Urinary bladder (tissue), 4 donors: ENCODE results near the gene PCSK5. TPM values are rescaled to one million over a fixed set of nuclear protein-coding genes. Genes with fewer than 3 reads are reported as not detected.

ENCODE experiments used
- DNase-seq: peaks from one replicate; pipeline ENCODE4 v3.0.0-alpha.2; 2015; ENCODE audit errors: extremely low spot score
- H3K27ac ChIP-seq: one replicate; pipeline ENCODE4 v1.5.1; 2013; ENCODE audit warnings: low read depth, mild to moderate bottlenecking, moderate library complexity
- H3K36me3 ChIP-seq: one replicate; pipeline ENCODE4 v1.6.1; 2013; ENCODE audit warnings: mild to moderate bottlenecking, moderate library complexity; ENCODE audit not compliant: insufficient read depth
- H3K4me1 ChIP-seq: one replicate; pipeline ENCODE4 v1.6.1; 2013; ENCODE audit warnings: mild to moderate bottlenecking, moderate library complexity; ENCODE audit not compliant: insufficient read depth
- H3K4me3 ChIP-seq: one replicate; pipeline ENCODE4 v1.5.1; 2013; ENCODE audit warnings: low read depth, low read length
- WGBS: extraction: QIAGEN DNeasy Blood & Tissue Kit; methylation state at CpG from one replicate; pipeline ENCODE4 v1.1.7; 2013; 5-methylcytosine and 5-hydroxymethylcytosine counted together
- polyA plus RNA-seq: library from polyadenylated mRNA; stranded (reverse); fragments of 200-250 nt; gene quantifications from one replicate; pipeline ENCODE4 v1.2.3, GENCODE V29; 2013
- total RNA-seq: library from RNA; depleted of rRNA; stranded (reverse); fragments of >200 nt; gene quantifications from one replicate; pipeline ENCODE4 v1.2.3, GENCODE V29; 2014
- donor health status: healthy with polysubstance abuse.
- donor health status: healthy.

Gene PCSK5
- total and polyA plus RNA-seq, 2 donors = 6.1 to 25.4 TPM

DNA sequence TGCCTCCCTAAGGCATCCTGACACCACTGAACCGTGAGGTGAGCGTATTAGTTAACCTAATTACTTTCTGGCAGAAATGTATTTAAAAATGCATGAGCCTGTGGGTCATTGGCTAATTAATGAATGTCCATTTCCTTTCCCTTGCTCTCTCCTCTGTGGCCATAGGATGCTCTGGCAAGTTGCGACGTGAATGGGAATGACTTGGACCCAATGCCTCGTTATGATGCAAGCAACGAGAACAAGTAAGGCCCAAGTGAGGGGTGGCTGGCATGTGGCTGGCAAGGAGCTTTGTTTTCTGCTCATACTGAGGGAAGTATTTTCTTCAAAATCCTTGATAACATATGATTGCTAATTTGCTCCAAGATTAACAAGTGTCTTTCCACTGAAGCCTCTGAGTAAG, 136.3 kb downstream of the PCSK5 start:
- 96% methylated on average over 6 of the region's 6 CpGs for WGBS
- H3K27ac ChIP-seq = no peak overlapping the region
- no peaks in the 10 kb centered on the region for H3K36me3 ChIP-seq
- H3K4me3 ChIP-seq = no peak overlapping the region
- H3K4me1 ChIP-seq = no peaks in the 10 kb centered on the region
- no peak for DNase-seq

DNA sequence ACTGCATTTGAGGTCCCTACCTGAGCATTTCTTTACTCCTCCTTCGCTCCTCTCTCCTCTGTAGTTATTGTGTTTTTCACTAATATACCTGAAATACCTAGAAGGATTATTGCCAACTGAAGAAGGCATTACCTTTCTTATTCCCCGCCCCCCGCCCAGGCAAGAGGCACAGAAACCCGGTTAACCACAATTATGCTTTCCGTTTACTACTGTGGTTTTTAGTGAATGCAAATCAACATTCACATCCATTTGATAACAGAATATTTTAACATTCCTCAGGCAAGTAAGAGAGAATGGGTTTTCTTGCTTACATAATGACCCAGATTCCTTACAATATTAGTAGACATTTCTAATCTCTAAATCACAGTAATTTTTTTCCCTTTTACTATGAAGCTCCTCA, 136.9 kb downstream of the PCSK5 start:
- Histone ChIP-seq H3K36me3 (no peaks in the 10 kb centered on the region), H3K4me1 (no peaks in the 10 kb centered on the region), H3K4me3 (no peak overlapping the region), H3K27ac (no peak overlapping the region)
- no peak for DNase-seq
- 83% methylated on average over 5 of the region's 5 CpGs for WGBS

DNA sequence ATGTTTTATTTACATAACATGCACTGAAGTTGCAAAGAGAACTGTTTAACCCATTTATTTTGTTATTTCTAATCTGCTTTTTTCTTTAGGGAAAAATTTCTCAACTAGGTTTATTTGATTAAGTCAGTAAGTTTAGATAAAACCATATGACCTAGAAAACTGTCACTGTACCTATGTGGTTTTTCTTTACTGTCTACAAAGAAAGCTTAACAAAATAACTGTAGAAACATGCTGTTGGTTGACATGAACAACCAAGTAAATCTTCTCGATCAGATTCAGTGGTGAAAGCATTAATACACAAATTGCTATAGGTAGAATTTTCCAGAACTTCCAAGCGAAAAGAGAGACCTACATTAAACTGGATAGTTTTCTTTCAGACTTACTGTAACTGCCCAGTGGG, 137.4 kb downstream of the PCSK5 start:
- H3K4me3 ChIP-seq = no peak overlapping the region
- no peak for DNase-seq
- H3K36me3 ChIP-seq = no peaks in the 10 kb centered on the region
- no peaks in the 10 kb centered on the region for H3K4me1 ChIP-seq
- 92% methylated on average over 2 of the region's 2 CpGs for whole genome bisulfite sequencing
- no peak overlapping the region for H3K27ac ChIP-seq

DNA sequence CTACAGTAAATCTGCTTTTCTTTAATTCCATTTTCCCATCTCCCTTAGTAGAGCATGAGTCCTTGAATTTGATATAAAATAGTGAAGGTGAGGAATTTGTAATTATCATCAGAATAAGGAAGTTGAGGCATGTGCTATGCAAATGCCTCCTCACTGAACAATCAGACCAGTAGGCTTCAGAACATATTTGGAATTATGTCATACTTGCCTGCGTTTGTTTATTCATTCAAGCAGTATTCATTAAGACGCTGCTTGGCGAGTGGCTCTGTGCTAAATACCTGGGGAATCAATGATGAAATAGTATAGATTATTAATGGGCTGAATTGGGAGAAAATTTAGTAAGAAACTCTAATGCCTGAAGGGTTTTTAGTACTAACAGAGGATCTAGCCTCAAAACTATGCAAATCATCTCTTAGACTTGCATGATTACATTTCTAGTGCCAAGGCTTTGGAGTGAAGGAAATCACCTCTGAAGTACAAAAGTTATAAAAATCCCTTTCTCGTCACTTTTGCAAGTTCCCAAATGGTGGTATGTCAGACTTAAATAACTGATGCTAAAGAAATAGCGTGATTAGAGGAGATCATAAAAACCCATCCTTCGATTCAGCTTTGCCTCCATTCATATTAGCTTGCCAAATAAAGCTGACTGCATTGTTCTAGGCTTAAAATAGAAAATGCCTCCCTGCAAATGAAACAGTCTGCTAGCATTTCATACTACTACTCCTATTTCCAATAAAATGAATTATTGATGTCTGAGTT, 141.7 kb downstream of the PCSK5 start:
- no peaks in the 10 kb centered on the region for H3K4me1 ChIP-seq
- no peak for DNase-seq
- H3K4me3 ChIP-seq = no peak overlapping the region
- H3K27ac ChIP-seq = no peak overlapping the region
- WGBS = 38% methylated on average over 6 of the region's 6 CpGs
- H3K36me3 ChIP-seq = no peaks in the 10 kb centered on the region

DNA sequence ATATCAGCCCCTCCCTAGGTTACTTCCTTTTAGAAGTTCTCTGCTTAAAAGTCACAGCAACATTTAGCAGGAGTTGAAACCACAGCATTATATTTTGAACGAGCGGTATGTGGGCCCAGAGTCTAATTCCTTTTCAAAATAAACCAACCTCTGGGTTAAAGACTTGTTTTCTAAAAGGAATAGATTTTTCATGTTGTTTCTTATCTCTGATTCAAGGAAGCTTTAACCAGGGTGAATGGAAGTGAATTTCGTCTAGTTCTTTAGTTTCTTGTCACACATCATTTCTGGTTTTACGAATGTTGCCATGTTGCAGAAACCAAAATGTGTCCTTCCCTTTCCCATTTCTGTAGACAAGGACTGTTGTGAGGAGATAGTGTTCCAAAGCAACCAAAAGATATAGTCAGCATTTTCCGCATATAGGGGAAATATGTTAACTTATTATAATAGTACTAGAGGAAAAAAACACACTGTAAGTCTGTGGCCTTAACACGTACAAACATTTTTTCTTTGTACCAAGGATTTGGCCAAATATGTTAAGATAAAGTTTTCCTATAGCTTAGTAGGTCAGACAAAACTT, 142.4 kb downstream of the PCSK5 start:
- Histone ChIP-seq H3K27ac (no peak overlapping the region), H3K36me3 (no peaks in the 10 kb centered on the region), H3K4me3 (no peak overlapping the region), H3K4me1 (no peaks in the 10 kb centered on the region)
- no peak for DNase-seq
- 70% methylated on average over 6 of the region's 6 CpGs for WGBS

DNA sequence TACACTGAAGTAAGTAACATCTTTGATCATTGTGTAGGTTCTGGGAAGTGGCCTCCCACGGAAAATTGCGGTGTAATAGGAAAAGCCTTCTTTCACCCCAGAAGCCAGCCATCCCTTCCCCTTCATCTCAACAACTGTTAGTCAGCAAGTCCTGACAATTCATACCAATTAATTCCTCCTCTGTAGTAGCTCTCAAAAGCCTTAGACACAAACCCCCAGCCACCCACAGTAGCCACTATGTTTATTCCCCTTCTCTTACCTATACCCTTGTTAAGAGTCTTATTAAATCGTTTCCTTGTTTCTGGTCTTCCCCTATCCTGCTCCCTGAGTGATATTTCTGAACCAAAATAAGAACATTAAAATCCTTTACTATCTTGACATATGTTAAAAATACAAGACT, 143.6 kb downstream of the PCSK5 start:
- Histone ChIP-seq H3K36me3 (no peaks in the 10 kb centered on the region), H3K4me3 (no peak overlapping the region), H3K4me1 (no peaks in the 10 kb centered on the region), H3K27ac (no peak overlapping the region)
- WGBS = 92% methylated on average over 3 of the region's 3 CpGs
- DNase-seq = no peak

DNA sequence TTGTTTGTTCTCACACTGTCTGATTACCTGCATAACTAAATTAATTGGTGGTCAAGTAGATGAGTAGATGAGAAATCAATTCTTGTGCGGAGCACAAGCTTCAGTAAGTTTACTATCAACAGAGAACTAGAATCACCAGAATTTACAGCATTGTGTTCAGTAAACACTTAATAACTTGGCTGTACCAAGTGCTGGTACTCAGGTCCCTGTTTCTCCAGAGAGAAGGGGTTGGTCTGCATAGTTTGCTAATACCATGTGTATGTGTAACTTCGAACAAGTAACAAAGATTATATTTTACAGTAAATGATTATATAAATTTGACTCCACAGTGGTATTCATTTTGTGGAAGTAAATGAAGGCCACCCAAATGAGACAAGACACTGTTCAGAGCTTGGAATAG, 146.3 kb downstream of the PCSK5 start:
- 87% methylated on average over 2 of the region's 2 CpGs for WGBS
- H3K4me1 ChIP-seq = no peaks in the 10 kb centered on the region
- no peak for DNase-seq
- H3K4me3 ChIP-seq = no peak overlapping the region
- H3K36me3 ChIP-seq = no peaks in the 10 kb centered on the region
- no peak overlapping the region for H3K27ac ChIP-seq

DNA sequence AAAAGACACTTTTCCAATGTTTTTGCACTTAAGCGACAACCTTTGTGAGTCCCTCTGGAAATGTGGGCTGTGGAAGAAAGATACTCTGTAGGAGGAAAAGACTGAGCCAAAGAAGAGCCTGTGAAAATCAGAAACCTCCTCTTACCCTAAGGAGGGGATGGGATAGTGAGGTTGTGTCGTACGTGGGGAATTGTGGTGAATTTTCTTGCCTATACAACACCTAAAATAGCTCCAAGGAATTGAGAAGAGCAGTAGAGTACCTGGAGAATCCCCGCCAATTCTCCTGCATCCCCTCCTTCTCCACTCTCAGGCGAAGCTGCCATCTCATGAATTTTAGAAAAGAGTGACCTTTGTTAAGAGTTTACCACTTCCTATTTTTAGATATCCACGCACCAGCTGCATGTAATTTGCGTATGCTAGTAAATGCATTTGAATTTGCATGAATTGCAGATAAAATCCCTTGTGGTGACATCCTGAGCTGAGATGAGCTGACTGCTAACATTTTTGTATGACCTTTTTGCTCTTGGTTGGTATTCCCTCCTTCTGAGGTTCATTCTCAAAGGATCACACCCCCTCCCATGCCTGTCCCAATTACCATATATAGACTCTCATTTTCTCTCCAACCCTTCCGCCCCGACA, 147.2 kb downstream of the PCSK5 start:
- Histone ChIP-seq H3K4me1 (no peaks in the 10 kb centered on the region), H3K27ac (no peak overlapping the region), H3K36me3 (peaks cover 2% of the 10 kb centered on the region), H3K4me3 (no peak overlapping the region)
- DNase-seq = no peak
- 91% methylated on average over 9 of the region's 9 CpGs for WGBS

DNA sequence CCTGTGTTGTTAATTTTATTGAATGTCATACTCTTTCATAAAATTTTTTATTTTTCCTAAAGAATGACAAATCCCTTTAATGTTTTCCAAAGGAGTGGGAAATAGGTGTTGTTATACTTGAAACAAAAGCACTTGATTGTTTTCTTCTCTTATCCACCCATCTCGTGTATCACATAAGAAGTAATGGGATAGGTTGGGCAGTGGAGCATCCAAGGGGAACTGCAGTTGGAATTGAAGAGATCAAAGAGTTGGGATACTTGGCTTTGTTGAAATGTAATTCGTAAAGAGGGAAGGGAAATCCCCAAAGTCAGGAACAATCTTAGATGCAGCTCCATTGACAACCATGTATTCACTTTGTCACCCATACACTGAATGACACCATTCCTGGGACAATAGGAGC, 148.0 kb downstream of the PCSK5 start:
- WGBS = 93% methylated on average over 2 of the region's 2 CpGs
- no peaks in the 10 kb centered on the region for H3K4me1 ChIP-seq
- no peak overlapping the region for H3K27ac ChIP-seq
- DNase-seq = no peak
- no peak overlapping the region for H3K4me3 ChIP-seq
- H3K36me3 ChIP-seq = peaks cover 2% of the 10 kb centered on the region

DNA sequence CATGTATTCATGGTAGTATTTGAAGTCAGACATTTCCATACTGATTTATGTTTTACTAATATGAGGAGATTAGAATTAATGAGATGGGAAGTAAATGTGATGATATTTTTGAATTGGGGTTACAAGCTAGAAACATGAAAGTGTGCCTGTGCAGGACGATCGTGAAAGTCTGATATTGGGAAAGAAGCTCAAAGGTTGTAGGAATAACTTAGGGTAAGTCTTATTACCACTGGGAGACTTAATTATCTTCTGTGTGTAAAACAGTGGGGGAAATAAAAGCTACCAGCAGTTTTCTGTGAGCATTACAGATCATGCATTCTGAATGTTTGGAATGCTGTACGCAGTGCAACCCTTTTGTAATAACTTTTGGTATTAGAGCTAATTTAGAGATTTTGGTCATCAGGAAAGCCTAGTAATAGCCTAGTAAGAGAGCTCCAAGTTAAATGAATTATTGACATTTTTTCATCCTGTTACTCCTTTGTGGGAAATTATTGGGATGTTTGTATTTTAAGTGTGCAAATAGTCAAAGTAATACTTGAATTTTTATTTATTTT, 153.9 kb downstream of the PCSK5 start:
- H3K4me3 ChIP-seq = no peak overlapping the region
- WGBS = 76% methylated on average over 3 of the region's 3 CpGs
- peaks cover 2% of the 10 kb centered on the region for H3K36me3 ChIP-seq
- no peaks in the 10 kb centered on the region for H3K4me1 ChIP-seq
- H3K27ac ChIP-seq = no peak overlapping the region
- no peak for DNase-seq

DNA sequence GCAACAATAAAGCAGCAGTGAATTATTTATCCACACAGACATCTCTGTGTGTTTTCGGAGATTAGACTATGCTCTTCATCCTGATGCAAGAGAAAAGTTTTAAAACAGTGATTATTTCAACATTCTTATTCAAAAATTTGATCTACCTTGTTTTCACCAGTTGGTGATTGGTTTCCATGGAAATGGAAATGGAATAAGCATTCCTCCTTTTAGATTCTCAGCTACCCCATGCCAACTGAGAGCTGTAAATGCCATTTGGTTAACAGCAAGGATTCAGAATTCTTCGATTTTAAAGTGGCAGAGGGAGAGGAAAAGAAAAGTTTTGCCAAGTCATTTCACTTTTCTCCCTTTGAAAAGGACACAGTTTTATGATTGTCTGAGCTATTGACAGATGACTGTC, 154.7 kb downstream of the PCSK5 start:
- 68% methylated on average over 2 of the region's 2 CpGs for WGBS
- Histone ChIP-seq H3K36me3 (peaks cover 2% of the 10 kb centered on the region), H3K4me1 (no peaks in the 10 kb centered on the region), H3K4me3 (no peak overlapping the region), H3K27ac (no peak overlapping the region)
- no peak for DNase-seq

DNA sequence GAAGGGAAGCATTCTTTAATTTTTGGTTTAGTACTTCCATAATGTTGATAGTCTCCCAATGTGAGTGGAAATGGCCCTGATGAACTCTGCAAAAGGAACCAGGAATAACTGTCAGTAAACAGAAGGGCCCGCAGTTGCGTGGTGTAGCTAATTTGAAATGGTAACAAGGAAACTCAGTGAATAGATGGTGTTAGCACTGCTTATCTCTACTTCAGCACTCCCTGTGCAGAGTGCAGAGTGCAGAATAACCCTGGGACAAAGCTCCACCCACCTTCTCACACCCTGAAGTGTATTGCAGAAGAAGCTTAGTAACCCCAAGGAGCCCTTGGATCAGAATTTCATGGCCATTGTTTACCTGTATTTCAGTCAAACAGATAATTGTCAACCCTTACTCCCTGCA, 158.9 kb downstream of the PCSK5 start:
- Histone ChIP-seq H3K27ac (no peak overlapping the region), H3K36me3 (no peaks in the 10 kb centered on the region), H3K4me1 (no peaks in the 10 kb centered on the region), H3K4me3 (no peak overlapping the region)
- WGBS = 57% methylated on average over 2 of the region's 2 CpGs
- DNase-seq = no peak

DNA sequence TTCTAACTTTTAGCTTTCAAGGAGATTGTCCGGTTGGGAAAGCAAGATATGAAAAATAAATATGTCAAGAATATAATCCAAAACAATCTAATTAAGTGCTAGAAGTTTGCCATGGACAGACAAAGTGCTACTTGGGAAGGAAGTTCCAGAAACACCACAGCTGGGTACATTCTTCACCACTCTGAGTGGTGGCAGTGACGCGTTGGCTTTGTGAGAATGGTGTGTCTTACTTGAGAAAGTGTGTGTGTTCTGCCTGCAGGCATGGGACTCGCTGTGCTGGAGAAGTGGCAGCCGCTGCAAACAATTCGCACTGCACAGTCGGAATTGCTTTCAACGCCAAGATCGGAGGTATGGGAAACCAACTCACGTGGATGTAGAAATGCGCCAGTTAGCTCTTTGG, 177.2 kb downstream of the PCSK5 start:
- no peak for DNase-seq
- Histone ChIP-seq H3K27ac (no peak overlapping the region), H3K4me1 (no peaks in the 10 kb centered on the region), H3K36me3 (no peaks in the 10 kb centered on the region), H3K4me3 (no peak overlapping the region)
- WGBS = 96% methylated on average over 11 of the region's 11 CpGs

DNA sequence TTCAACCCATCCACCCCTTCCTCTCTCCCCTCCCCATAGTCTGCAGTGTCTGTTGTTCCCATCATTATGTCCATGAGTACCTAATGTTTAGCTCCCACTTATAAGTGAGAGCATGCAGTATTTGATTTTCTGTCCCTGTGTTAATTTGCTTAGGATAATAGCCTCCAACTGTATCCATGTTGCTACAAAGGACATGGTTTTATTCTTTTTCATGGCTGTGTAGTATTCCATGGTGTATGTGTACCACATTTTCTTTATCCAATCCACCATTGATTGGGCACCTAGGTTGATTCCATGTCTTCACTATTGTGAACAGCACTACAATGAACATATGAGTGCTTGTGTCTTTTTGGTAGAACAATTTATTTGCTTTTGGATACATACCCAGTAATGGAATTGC, 187.1 kb downstream of the PCSK5 start:
- Histone ChIP-seq H3K4me3 (no peak overlapping the region), H3K36me3 (no peaks in the 10 kb centered on the region), H3K4me1 (no peaks in the 10 kb centered on the region), H3K27ac (no peak overlapping the region)
- DNase-seq = no peak
